GM12875 (cell line): ENCODE data around the gene ATOSA.

ENCODE experiments used
- H3K4me3 ChIP-seq: one replicate; pipeline ENCODE4 v1.5.1; 2011; ENCODE audit warnings: low read depth, low read length, control low read depth
- CTCF ChIP-seq: IDR thresholded peaks from 2 replicates; pipeline ENCODE4 v1.5.1; 2011; ENCODE audit warnings: low read depth, mild to moderate bottlenecking, control low read depth, inconsistent platforms, low read length, moderate library complexity, borderline replicate concordance; ENCODE audit not compliant: insufficient read depth

Gene ATOSA

DNA sequence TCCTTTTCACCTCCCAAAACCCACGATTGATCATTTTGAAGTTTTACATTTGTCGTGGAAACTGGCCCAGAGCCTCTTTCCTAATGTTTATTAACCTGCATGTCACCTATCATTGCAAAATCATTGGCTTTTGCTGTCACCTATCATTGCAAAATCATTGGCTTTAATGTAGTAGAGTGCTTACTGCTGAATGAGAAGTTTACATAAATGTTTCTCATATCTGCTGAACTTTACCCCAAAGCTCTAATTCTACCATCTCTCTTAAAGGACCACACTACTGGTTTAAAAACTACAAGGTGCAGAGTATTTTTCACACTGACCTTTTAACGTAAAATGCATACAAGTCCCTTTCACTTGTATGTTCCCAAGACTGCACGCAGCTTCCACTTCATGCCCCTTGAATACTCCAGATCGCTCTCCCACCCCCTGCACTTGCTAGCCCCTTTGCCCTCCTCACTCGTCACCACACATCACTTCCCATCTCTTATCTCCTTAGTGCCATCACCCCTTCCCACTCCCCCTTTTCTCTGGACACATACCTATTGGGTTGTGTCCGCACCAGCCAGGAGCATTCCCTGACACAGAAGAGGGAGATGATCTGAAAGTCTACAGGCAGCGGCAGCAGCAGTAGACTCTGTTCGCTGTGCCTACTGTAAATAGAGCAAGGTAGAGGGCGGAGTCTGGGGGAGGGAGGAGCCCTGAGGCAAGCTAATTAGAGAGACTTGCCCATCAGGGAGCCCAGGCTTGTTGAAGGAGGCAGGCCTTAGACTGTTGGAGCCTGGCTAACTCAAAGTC lies 30.2 kb upstream of the ATOSA start:
- no peak for TF ChIP-seq CTCF
- H3K4me3 ChIP-seq, result no peak overlapping the region

DNA sequence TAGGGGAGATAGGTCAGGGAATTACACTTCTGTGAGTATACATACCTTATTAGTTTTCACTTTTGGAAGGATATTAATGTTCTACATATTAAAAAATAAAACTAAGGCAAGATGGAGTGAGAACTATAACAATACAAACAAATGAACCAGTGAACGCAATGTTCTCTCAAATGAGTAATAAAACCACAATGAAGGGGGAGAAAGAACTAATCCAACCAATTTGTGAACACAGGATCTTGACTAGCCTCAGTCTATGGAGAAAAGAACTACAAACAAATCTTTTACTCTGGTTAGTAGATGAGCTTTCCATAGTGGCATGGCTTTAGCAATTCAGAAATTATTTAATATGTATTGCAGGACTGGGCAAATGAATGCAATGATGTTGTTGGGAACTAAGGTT lies 26.9 kb upstream of the ATOSA start:
- no peak overlapping the region for H3K4me3 ChIP-seq
- TF ChIP-seq CTCF, result no peak

GRCh38 chr15:52702390-52702789 lies 23.2 kb upstream of the ATOSA start:
- no peak for TF ChIP-seq CTCF
- H3K4me3 ChIP-seq, result no peak overlapping the region

DNA sequence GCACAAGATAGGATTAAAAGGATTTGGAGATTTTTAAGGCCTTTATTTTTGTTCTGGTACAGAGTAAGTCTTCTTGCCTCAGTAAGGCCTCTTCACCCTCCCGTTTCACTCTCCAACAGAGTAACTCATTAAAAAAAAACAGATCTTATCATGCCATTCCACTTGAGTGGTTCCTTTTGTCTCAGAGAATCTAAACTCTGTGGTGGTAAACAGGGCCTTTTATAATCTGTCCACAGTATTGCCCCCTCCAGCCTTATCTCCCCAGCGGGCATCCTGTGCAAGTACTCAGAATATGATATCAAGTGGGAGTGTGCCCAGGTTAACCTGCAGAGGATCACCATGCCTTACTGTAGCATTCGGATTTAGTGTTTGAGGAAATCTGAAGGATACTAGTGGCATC lies 20.3 kb upstream of the ATOSA start:
- H3K4me3 ChIP-seq, result no peak overlapping the region
- no peak for TF ChIP-seq CTCF

- no peak overlapping the region for H3K4me3 ChIP-seq
- no peak for TF ChIP-seq CTCF
These were observed 19.3 kb upstream of the ATOSA start for GRCh38 chr15:52698514-52698913.

GRCh38 chr15:52697051-52697450 lies 17.9 kb upstream of the ATOSA start:
- TF ChIP-seq CTCF, result no peak
- H3K4me3 ChIP-seq, result no peak overlapping the region

GRCh38 chr15:52695154-52695553 lies 16.0 kb upstream of the ATOSA start:
- no peak overlapping the region for H3K4me3 ChIP-seq
- no peak for TF ChIP-seq CTCF
